ENCODE results near the gene ADI1. TPM values are rescaled to one million over a fixed set of nuclear protein-coding genes. Genes with fewer than 3 reads are reported as not detected.
A peak's percentile ranks its signal among the peaks of the same experiment; 100 is the strongest.

Gene ADI1
- total RNA-seq, 1 donor from 2014 or later = 41.6 TPM

DNA sequence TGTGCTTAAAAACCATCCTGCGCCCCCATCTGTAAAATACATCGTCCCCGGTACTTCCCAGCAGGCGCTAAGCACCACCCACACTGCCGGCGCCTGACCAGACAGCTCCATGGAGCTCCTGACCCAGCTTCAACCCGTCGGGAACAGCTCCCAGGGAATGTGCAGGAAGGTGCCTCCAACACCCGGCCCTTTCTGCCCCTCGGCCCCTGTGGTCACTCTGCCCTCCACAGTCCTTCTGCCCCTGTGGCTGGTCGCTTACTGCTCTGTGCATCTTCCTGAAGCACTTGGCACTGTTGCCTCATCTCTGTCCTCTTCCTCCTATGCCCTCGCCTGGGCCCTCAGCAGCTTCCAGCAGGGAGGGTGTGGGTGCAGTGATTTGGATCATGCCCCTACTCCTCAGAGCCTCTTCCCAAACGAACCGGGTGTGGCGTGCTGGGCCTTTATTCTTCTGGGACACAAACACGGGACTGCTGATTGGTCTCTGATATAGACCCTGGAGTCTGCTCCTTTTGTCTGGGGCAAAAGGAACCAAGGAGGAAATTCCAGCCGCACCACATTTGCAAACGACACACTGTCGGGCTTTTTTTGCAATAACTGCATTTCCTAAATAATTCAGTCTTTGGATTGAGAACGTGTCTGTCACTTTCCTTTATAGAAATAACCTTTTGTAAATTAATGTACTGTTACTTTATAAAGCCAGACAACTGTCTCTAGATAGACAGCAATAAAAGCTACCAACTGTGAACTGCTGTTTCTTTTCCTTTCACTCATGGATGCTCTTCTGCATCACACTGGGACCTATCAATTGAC lies 65.9 kb downstream of the ADI1 start:
- no peak overlapping the region for H3K27ac ChIP-seq (ENCODE audit: low read depth, low read length)
- Mint-ChIP-seq H3K4me3 (ENCODE audit: unreplicated experiment) (no peak overlapping the region), H3K36me3 (ENCODE audit: low read depth, unreplicated experiment) (peaks cover 31% of the 10 kb centered on the region), H3K9me3 (ENCODE audit: unreplicated experiment) (no peaks in the 10 kb centered on the region), H3K27ac (ENCODE audit: unreplicated experiment) (peak overlapping the region; percentile 26), H3K27me3 (ENCODE audit: low read depth, unreplicated experiment) (no peaks in the 10 kb centered on the region), H3K4me1 (ENCODE audit: low read depth, unreplicated experiment) (peaks cover 13% of the 10 kb centered on the region)
- H3K9ac ChIP-seq (ENCODE audit: low read length) = no peak overlapping the region
- FAIRE-seq = no peak
- H3K4me2 ChIP-seq (ENCODE audit: low read length) = no peak overlapping the region
- H3K4me1 ChIP-seq (ENCODE audit: insufficient read depth, low read length) = no peaks in the 10 kb centered on the region
- no peak overlapping the region for H3K4me3 ChIP-seq (ENCODE audit: insufficient read depth, low read depth, low read length)
- H3K79me2 ChIP-seq (ENCODE audit: insufficient read depth, low read length) = no peaks in the 10 kb centered on the region
- H3K9me3 ChIP-seq (ENCODE audit: insufficient read depth, low read depth, low read length) = no peaks in the 10 kb centered on the region
- H4K20me1 ChIP-seq (ENCODE audit: insufficient read depth, low read length) = peaks cover 17% of the 10 kb centered on the region
- peaks cover 9% of the 10 kb centered on the region for H3K36me3 ChIP-seq (ENCODE audit: insufficient read depth, low read length)
- no peak overlapping the region for H2AFZ ChIP-seq (ENCODE audit: low read depth, low read length)
- TF ChIP-seq EZH2 (IDR thresholded peaks at IDR 0.05; ENCODE audit: insufficient read depth, low read length) (no peak), CTCF (IDR thresholded peaks at IDR 0.05; ENCODE audit: insufficient read depth, low read depth, low read length) (no peak)
- DNase-seq (ENCODE audit: low read depth) = no peak
- H3K27me3 ChIP-seq (ENCODE audit: insufficient read depth, low read length) = no peaks in the 10 kb centered on the region

- H3K79me2 ChIP-seq (ENCODE audit: insufficient read depth, low read length) = no peaks in the 10 kb centered on the region
- no peak overlapping the region for H3K9ac ChIP-seq (ENCODE audit: low read length)
- no peak overlapping the region for H3K4me3 ChIP-seq (ENCODE audit: insufficient read depth, low read depth, low read length)
- no peaks in the 10 kb centered on the region for H3K4me1 ChIP-seq (ENCODE audit: insufficient read depth, low read length)
- peaks cover 37% of the 10 kb centered on the region for H3K36me3 Mint-ChIP-seq (ENCODE audit: low read depth, unreplicated experiment)
- no peaks in the 10 kb centered on the region for H3K27me3 ChIP-seq (ENCODE audit: insufficient read depth, low read length)
- H3K27ac ChIP-seq (ENCODE audit: low read depth, low read length) = no peak overlapping the region
- H2AFZ ChIP-seq (ENCODE audit: low read depth, low read length) = no peak overlapping the region
- no peak for TF ChIP-seq CTCF (IDR thresholded peaks at IDR 0.05; ENCODE audit: insufficient read depth, low read depth, low read length)
- no peak for TF ChIP-seq EZH2 (IDR thresholded peaks at IDR 0.05; ENCODE audit: insufficient read depth, low read length)
- peaks cover 13% of the 10 kb centered on the region for H3K4me1 Mint-ChIP-seq (ENCODE audit: low read depth, unreplicated experiment)
- FAIRE-seq (no peak), DNase-seq (ENCODE audit: low read depth) (no peak)
- H3K9me3 Mint-ChIP-seq (ENCODE audit: unreplicated experiment) = no peaks in the 10 kb centered on the region
- H3K4me2 ChIP-seq (ENCODE audit: low read length) = no peak overlapping the region
- peaks cover 11% of the 10 kb centered on the region for H3K36me3 ChIP-seq (ENCODE audit: insufficient read depth, low read length)
- no peak overlapping the region for H3K4me3 Mint-ChIP-seq (ENCODE audit: unreplicated experiment)
- no peak overlapping the region for H3K27ac Mint-ChIP-seq (ENCODE audit: unreplicated experiment)
- peaks cover 17% of the 10 kb centered on the region for H4K20me1 ChIP-seq (ENCODE audit: insufficient read depth, low read length)
- no peaks in the 10 kb centered on the region for H3K9me3 ChIP-seq (ENCODE audit: insufficient read depth, low read depth, low read length)
- no peaks in the 10 kb centered on the region for H3K27me3 Mint-ChIP-seq (ENCODE audit: low read depth, unreplicated experiment)
These were observed 67.2 kb downstream of the ADI1 start for GRCh38 chr2:3451926-3452671.

All from astrocyte (in vitro differentiated cells and primary cell).